Natural killer cell treated with Interleukin-12 subunit alpha and Interleukin-12 subunit beta and Interleukin-15 and Interleukin-18, amount 100 ng/mL, for 72 hours (primary cell): ENCODE measurements around the gene SLCO4A1. TPM values are rescaled to one million over a fixed set of nuclear protein-coding genes. Genes with fewer than 3 reads are reported as not detected.
A peak's percentile ranks its signal among the peaks of the same experiment; 100 is the strongest.

Experiments
- ATAC-seq, 2 donors: fragments of 150-1000 bp; cut with Tn5 transposase in 1 of 2; sonication (Bioruptor Pico), chemical (Tn5 transposase) in 1 of 2; 2 replicates each; pipeline ENCODE4 v1.10.0; 2021
- DNase-seq: peaks from one replicate; pipeline ENCODE4 v3.0.0; 2022; ENCODE audit warnings: low spot score
- H3K27ac Mint-ChIP-seq, 2 donors: 1 replicate in 1 of 2; 2 replicates in 1 of 2; pipeline ENCODE4 v1.8.0; 2022; ENCODE audit warnings: mixed read lengths in 2 of 2, mild to moderate bottlenecking in 1 of 2, moderate library complexity in 1 of 2
- H3K27me3 Mint-ChIP-seq, 2 donors: 1 replicate in 1 of 2; 2 replicates in 1 of 2; pipeline ENCODE4 v1.8.0; 2022; ENCODE audit warnings: mixed read lengths in 2 of 2
- H3K36me3 Mint-ChIP-seq: one replicate; pipeline ENCODE4 v1.8.0; 2022; ENCODE audit warnings: mixed read lengths
- H3K4me1 Mint-ChIP-seq, 2 donors: 1 replicate in 1 of 2; 2 replicates in 1 of 2; pipeline ENCODE4 v1.8.0; 2022; ENCODE audit warnings: low read depth in 2 of 2, mixed read lengths in 2 of 2, mild to moderate bottlenecking in 1 of 2
- H3K4me3 Mint-ChIP-seq: one replicate; pipeline ENCODE4 v1.8.0; 2022; ENCODE audit warnings: mixed read lengths
- H3K9me3 Mint-ChIP-seq: 2 replicates; pipeline ENCODE4 v1.8.0; 2022; ENCODE audit warnings: mixed read lengths
- total RNA-seq, 2 donors: library from RNA; stranded (reverse); gene quantifications; one replicate each; pipeline ENCODE4 v1.2.3, GENCODE V29; 2022

SLCO4A1 gene
- total RNA-seq, 2 donors from 2014 or later, result 42.9 to 88.3 TPM

- Mint-ChIP-seq H3K27ac (peak overlapping the region in 1 of 2 donors; percentile 18), H3K4me1 (peaks cover 9 to 16% of the 10 kb centered on the region in 2 donors), H3K4me3 (no peak overlapping the region), H3K36me3 (no peaks in the 10 kb centered on the region), H3K27me3 (peaks cover 8 to 12% of the 10 kb centered on the region in 2 donors), H3K9me3 (no peaks in the 10 kb centered on the region)
- DNase-seq (no peak), ATAC-seq (no peak)
Measured at GRCh38 chr20:62714006-62714405, 71.7 kb downstream of the SLCO4A1 start.

- no peak for ATAC-seq
Measured at GRCh38 chr20:62714799-62715198, 72.5 kb downstream of the SLCO4A1 start.

GRCh38 chr20:62715201-62715600 is 72.9 kb downstream of the SLCO4A1 start:
- no peak for ATAC-seq
- no peak for DNase-seq
- peaks cover 6% of the 10 kb centered on the region for H3K36me3 Mint-ChIP-seq
- H3K9me3 Mint-ChIP-seq, result no peaks in the 10 kb centered on the region
- H3K4me1 Mint-ChIP-seq, result peaks cover 9 to 16% of the 10 kb centered on the region in 2 donors
- no peak overlapping the region for H3K4me3 Mint-ChIP-seq
- H3K27me3 Mint-ChIP-seq, result peaks cover 5 to 11% of the 10 kb centered on the region in 2 donors
- H3K27ac Mint-ChIP-seq, result no peak overlapping the region

More at GRCh38 chr20:62714799-62715198, 72.5 kb downstream of the SLCO4A1 start:
- no peaks in the 10 kb centered on the region for H3K9me3 Mint-ChIP-seq
- peaks cover 8 to 12% of the 10 kb centered on the region in 2 donors for H3K27me3 Mint-ChIP-seq
- H3K36me3 Mint-ChIP-seq, result peaks cover 6% of the 10 kb centered on the region
- no peak overlapping the region for H3K4me3 Mint-ChIP-seq
- H3K4me1 Mint-ChIP-seq, result peaks cover 9 to 16% of the 10 kb centered on the region in 2 donors
- no peak for DNase-seq
- H3K27ac Mint-ChIP-seq, result no peak overlapping the region

- no peak for DNase-seq
- H3K27me3 Mint-ChIP-seq, result peaks cover 0 to 8% of the 10 kb centered on the region in 2 donors
- peak overlapping the region; percentile 59 for H3K4me3 Mint-ChIP-seq
- H3K27ac Mint-ChIP-seq, result no peak overlapping the region
- H3K9me3 Mint-ChIP-seq, result peaks cover under 1% of the 10 kb centered on the region
- H3K4me1 Mint-ChIP-seq, result peaks cover 10 to 14% of the 10 kb centered on the region in 2 donors
- H3K36me3 Mint-ChIP-seq, result peaks cover 15% of the 10 kb centered on the region
- ATAC-seq, result peak; percentile 65 to 73
Measured at GRCh38 chr20:62716198-62716940, 74.1 kb downstream of the SLCO4A1 start.

GRCh38 chr20:62716941-62717310 is 74.6 kb downstream of the SLCO4A1 start:
- Mint-ChIP-seq H3K27me3 (peaks cover 0 to 11% of the 10 kb centered on the region in 2 donors), H3K27ac (no peak overlapping the region)
- no peak for ATAC-seq

GRCh38 chr20:62717933-62718332 is 75.6 kb downstream of the SLCO4A1 start:
- Mint-ChIP-seq H3K36me3 (peaks cover 22% of the 10 kb centered on the region), H3K4me1 (peaks cover 16 to 19% of the 10 kb centered on the region in 2 donors), H3K27me3 (peaks cover 0 to 13% of the 10 kb centered on the region in 2 donors), H3K4me3 (no peak overlapping the region), H3K27ac (no peak overlapping the region), H3K9me3 (peaks cover 6% of the 10 kb centered on the region)
- no peak for ATAC-seq
- DNase-seq, result no peak

More at GRCh38 chr20:62716941-62717310, 74.6 kb downstream of the SLCO4A1 start:
- peaks cover 16 to 19% of the 10 kb centered on the region in 2 donors for H3K4me1 Mint-ChIP-seq
- peaks cover 21% of the 10 kb centered on the region for H3K36me3 Mint-ChIP-seq
- peaks cover 6% of the 10 kb centered on the region for H3K9me3 Mint-ChIP-seq
- H3K4me3 Mint-ChIP-seq, result peak overlapping the region; percentile 59
- DNase-seq, result no peak

GRCh38 chr20:62718546-62718945 is 76.2 kb downstream of the SLCO4A1 start:
- DNase-seq, result no peak
- H3K4me1 Mint-ChIP-seq, result peaks cover 16 to 19% of the 10 kb centered on the region in 2 donors
- H3K4me3 Mint-ChIP-seq, result no peak overlapping the region
- no peak overlapping the region for H3K27ac Mint-ChIP-seq
- peaks cover 0 to 9% of the 10 kb centered on the region in 2 donors for H3K27me3 Mint-ChIP-seq
- peaks cover 22% of the 10 kb centered on the region for H3K36me3 Mint-ChIP-seq
- no peak for ATAC-seq
- H3K9me3 Mint-ChIP-seq, result peaks cover 6% of the 10 kb centered on the region

- ATAC-seq (no peak), DNase-seq (no peak)
- H3K27ac Mint-ChIP-seq, result no peak overlapping the region
- peaks cover 16 to 19% of the 10 kb centered on the region in 2 donors for H3K4me1 Mint-ChIP-seq
- peaks cover 0 to 8% of the 10 kb centered on the region in 2 donors for H3K27me3 Mint-ChIP-seq
- peaks cover 6% of the 10 kb centered on the region for H3K9me3 Mint-ChIP-seq
- peaks cover 22% of the 10 kb centered on the region for H3K36me3 Mint-ChIP-seq
- no peak overlapping the region for H3K4me3 Mint-ChIP-seq
Measured at GRCh38 chr20:62719250-62719935, 77.1 kb downstream of the SLCO4A1 start.

Other genes starting within 250 kb of the SLCO4A1 start
- gene CABLES2, start 235.2 kb upstream of the SLCO4A1 start, total RNA-seq, result 1 to 10 TPM; 9.4 to 9.5 TPM
- gene RBBP8NL, start 215.0 kb upstream of the SLCO4A1 start, total RNA-seq, result not detected
- not detected for gene GATA5, start 166.5 kb upstream of the SLCO4A1 start, total RNA-seq
- not detected for gene NTSR1, start 66.3 kb downstream of the SLCO4A1 start, total RNA-seq
- gene MRGBP, start 154.0 kb downstream of the SLCO4A1 start, total RNA-seq, result 10 to 100 TPM; 14.4 to 19.3 TPM
- 10 to 100 TPM; 75.9 to 88.7 TPM for gene OGFR, start 162.3 kb downstream of the SLCO4A1 start, total RNA-seq
- gene COL9A3, start 174.5 kb downstream of the SLCO4A1 start, total RNA-seq, result not detected
- gene TCFL5, start 219.3 kb downstream of the SLCO4A1 start, total RNA-seq, result 1 to 10 TPM; 4.1 to 5.9 TPM